ENCODE results near the gene PRKCH.

DNA sequence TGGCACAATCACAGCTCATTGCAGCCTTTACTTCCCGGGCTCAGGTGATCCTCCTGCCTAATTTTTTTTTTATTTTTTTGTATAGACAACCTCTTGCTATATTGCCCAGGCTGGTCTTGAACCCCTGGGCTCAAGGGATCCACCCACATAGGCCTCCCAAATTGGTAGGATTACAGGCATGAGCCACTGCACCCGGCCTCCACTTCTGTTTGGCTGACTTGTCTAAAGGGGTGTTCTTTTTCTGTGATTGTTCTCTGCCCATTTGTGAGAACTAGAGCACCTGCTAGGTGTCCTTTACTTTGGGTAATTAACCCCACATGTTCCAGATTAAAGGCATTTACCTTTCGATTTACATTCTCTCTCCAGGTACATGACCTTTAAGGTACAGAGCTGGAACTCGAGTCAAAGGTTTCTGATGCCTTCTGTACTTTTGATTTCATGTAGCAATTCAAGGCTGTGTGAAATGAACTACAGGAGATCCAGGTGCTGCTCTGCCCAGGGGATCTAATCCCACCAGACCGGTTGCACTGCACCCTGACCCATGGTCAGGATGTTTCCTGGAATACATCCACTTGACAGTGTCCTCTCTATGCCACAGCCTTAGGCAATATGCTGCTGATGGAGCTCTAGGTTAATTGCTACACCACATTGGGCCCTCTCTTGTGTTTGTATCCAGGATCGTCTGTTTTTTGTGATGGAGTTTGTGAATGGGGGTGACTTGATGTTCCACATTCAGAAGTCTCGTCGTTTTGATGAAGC is 163.6 kb downstream of the PRKCH start:
- TF ChIP-seq POLR2AphosphoS5 (IDR thresholded peaks at IDR 0.05; ENCODE audit: borderline replicate concordance, low read depth, low read length) = no peak
- no peak for TF ChIP-seq EZH2 (IDR thresholded peaks at IDR 0.05)

All from SK-N-MC (cell line).